Prostate gland (tissue), 2 donors: ENCODE data around the gene CFAP97D1.

Experiments used
- POLR2A ChIP-seq: fragments of 450-650 bp; IDR thresholded peaks from one replicate; pipeline ENCODE4 v1.6.1; 2016; ENCODE audit warnings: antibody characterized with exemption, mild to moderate bottlenecking
- POLR2AphosphoS5 ChIP-seq: sonication (generic); formaldehyde crosslinking; IDR thresholded peaks from one replicate; pipeline ENCODE4 v1.6.1; 2017; ENCODE audit warnings: antibody characterized with exemption
- TF ChIP-seq, protein P1 (sequence below), 4 experiments: fragments of 200-600 bp in 2 of 4; fragments of 450-650 bp in 2 of 4; sonication (generic) in 2 of 4; IDR thresholded peaks; 1 replicate in 3 of 4; 2 replicates in 1 of 4; pipeline ENCODE4 v1.5.1; 2016 to 2019; ENCODE audit warnings: antibody characterized with exemption in 4 of 4, mild to moderate bottlenecking in 2 of 4, moderate library complexity in 2 of 4

GRCh38 chr17:43756201-43756600 is 24.0 kb upstream of the CFAP97D1 start:
- TF ChIP-seq POLR2AphosphoS5 (no peak), POLR2A (no peak)
- TF ChIP-seq, protein P1, sequence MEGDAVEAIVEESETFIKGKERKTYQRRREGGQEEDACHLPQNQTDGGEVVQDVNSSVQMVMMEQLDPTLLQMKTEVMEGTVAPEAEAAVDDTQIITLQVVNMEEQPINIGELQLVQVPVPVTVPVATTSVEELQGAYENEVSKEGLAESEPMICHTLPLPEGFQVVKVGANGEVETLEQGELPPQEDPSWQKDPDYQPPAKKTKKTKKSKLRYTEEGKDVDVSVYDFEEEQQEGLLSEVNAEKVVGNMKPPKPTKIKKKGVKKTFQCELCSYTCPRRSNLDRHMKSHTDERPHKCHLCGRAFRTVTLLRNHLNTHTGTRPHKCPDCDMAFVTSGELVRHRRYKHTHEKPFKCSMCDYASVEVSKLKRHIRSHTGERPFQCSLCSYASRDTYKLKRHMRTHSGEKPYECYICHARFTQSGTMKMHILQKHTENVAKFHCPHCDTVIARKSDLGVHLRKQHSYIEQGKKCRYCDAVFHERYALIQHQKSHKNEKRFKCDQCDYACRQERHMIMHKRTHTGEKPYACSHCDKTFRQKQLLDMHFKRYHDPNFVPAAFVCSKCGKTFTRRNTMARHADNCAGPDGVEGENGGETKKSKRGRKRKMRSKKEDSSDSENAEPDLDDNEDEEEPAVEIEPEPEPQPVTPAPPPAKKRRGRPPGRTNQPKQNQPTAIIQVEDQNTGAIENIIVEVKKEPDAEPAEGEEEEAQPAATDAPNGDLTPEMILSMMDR (IDR thresholded peaks at IDR 0.05), result no peak
